Upper lobe of left lung (tissue), 4 donors: ENCODE data around the gene MTX2.

ENCODE experiments used
- CTCF ChIP-seq, 6 experiments: fragments of 450-650 bp in 4 of 6; fragments of 200-600 bp in 2 of 6; sonication (generic) in 2 of 6; IDR thresholded peaks; one replicate each; pipeline ENCODE4 v1.5.1; 2016 to 2019; ENCODE audit warnings: antibody characterized with exemption in 6 of 6
- POLR2AphosphoS5 ChIP-seq, 2 donors: sonication (generic); formaldehyde crosslinking; IDR thresholded peaks; one replicate each; pipeline ENCODE4 v1.5.1; 2017; ENCODE audit warnings: antibody characterized with exemption in 2 of 2

- no peak for TF ChIP-seq CTCF (IDR thresholded peaks at IDR 0.05)
- no peak for TF ChIP-seq POLR2AphosphoS5 (IDR thresholded peaks at IDR 0.05)
Measured at GRCh38 chr2:176246331-176246730, 22.9 kb upstream of the MTX2 start.
